ENCODE results near the gene ERICH3.

GRCh38 chr1:74549932-74550331 lies 123.7 kb downstream of the ERICH3 start:
- TF ChIP-seq POLR2A (IDR thresholded peaks at IDR 0.05) (no peak), CTCF (IDR thresholded peaks at IDR 0.05) (no peak)
